Measurements from ENCODE around the gene CDH12.
"Not testable (repeated sequence)": the region's sequence is repeated elsewhere in the genome, so short reads cannot be mapped to it uniquely, and the experiment has no call there.

CDH12 gene

GRCh38 chr5:22265855-22266254 lies 587.3 kb downstream of the CDH12 start:
- DNase-seq, result not testable (repeated sequence)

GRCh38 chr5:22258139-22258538 lies 595.0 kb downstream of the CDH12 start:
- no peak for DNase-seq

GRCh38 chr5:22250528-22250927 lies 602.6 kb downstream of the CDH12 start:
- DNase-seq, result no peak

GRCh38 chr5:22249209-22249729 lies 603.9 kb downstream of the CDH12 start:
- no peak for DNase-seq

- no peak for DNase-seq
Observed at GRCh38 chr5:22245770-22246169, 607.4 kb downstream of the CDH12 start.

GRCh38 chr5:22242532-22242931 lies 610.6 kb downstream of the CDH12 start:
- no peak for DNase-seq

GRCh38 chr5:22238047-22238446 lies 615.1 kb downstream of the CDH12 start:
- no peak for DNase-seq

- DNase-seq, result no peak
Observed at GRCh38 chr5:22226423-22226822, 626.7 kb downstream of the CDH12 start.

GRCh38 chr5:22223079-22223478 lies 630.1 kb downstream of the CDH12 start:
- DNase-seq, result no peak

GRCh38 chr5:22213703-22214495 lies 639.2 kb downstream of the CDH12 start:
- DNase-seq, result not testable (repeated sequence)

GRCh38 chr5:22212254-22212991 lies 640.7 kb downstream of the CDH12 start:
- not testable (repeated sequence) for DNase-seq

GRCh38 chr5:22208463-22208862 lies 644.7 kb downstream of the CDH12 start:
- not testable (repeated sequence) for DNase-seq

- not testable (repeated sequence) for DNase-seq
Observed at GRCh38 chr5:22188651-22189050, 664.5 kb downstream of the CDH12 start.

- DNase-seq, result not testable (repeated sequence)
Observed at GRCh38 chr5:22187632-22188228, 665.4 kb downstream of the CDH12 start.

GRCh38 chr5:22169226-22169625 lies 683.9 kb downstream of the CDH12 start:
- DNase-seq, result not testable (repeated sequence)

GRCh38 chr5:22168704-22169103 lies 684.4 kb downstream of the CDH12 start:
- not testable (repeated sequence) for DNase-seq

GRCh38 chr5:22165931-22166330 lies 687.2 kb downstream of the CDH12 start:
- not testable (repeated sequence) for DNase-seq

GRCh38 chr5:22164910-22165748 lies 688.0 kb downstream of the CDH12 start:
- DNase-seq, result not testable (repeated sequence)

GRCh38 chr5:22156953-22157352 lies 696.2 kb downstream of the CDH12 start:
- DNase-seq, result not testable (repeated sequence)

GRCh38 chr5:22154779-22155178 lies 698.4 kb downstream of the CDH12 start:
- not testable (repeated sequence) for DNase-seq

GRCh38 chr5:22151801-22152200 lies 701.3 kb downstream of the CDH12 start:
- not testable (repeated sequence) for DNase-seq

- DNase-seq, result not testable (repeated sequence)
Observed at GRCh38 chr5:22140418-22140817, 712.7 kb downstream of the CDH12 start.

All from fibroblast of skin of abdomen (primary cell).